Limb (tissue), 2 donors: Measurements from ENCODE around the gene SPATS2L.
A peak's percentile ranks its signal among the peaks of the same experiment; 100 is the strongest.

ENCODE experiments used
- DNase-seq, 2 donors: peaks; one replicate each; pipeline ENCODE4 v3.0.0-alpha.2; 2016; ENCODE audit errors: extremely low spot score in 2 of 2

Gene SPATS2L

GRCh38 chr2:200376513-200377354 lies 70.2 kb downstream of the SPATS2L start:
- no peak for DNase-seq

- DNase-seq = no peak
Measured at GRCh38 chr2:200377355-200378336, 71.2 kb downstream of the SPATS2L start.

GRCh38 chr2:200378652-200379290 lies 72.3 kb downstream of the SPATS2L start:
- peak; percentile 38 to 54 for DNase-seq

GRCh38 chr2:200379481-200380090 lies 73.1 kb downstream of the SPATS2L start:
- no peak for DNase-seq

GRCh38 chr2:200380091-200380561 lies 73.6 kb downstream of the SPATS2L start:
- DNase-seq = no peak

GRCh38 chr2:200380833-200381542 lies 74.5 kb downstream of the SPATS2L start:
- DNase-seq = no peak

GRCh38 chr2:200382874-200383273 lies 76.4 kb downstream of the SPATS2L start:
- DNase-seq = no peak

- DNase-seq = no peak
Measured at GRCh38 chr2:200383380-200384110, 77.1 kb downstream of the SPATS2L start.

- no peak for DNase-seq
Measured at GRCh38 chr2:200385063-200385635, 78.7 kb downstream of the SPATS2L start.

GRCh38 chr2:200393191-200393590 lies 86.7 kb downstream of the SPATS2L start:
- DNase-seq = no peak

GRCh38 chr2:200394045-200394444 lies 87.6 kb downstream of the SPATS2L start:
- DNase-seq = no peak

GRCh38 chr2:200396781-200397242 lies 90.3 kb downstream of the SPATS2L start:
- peak in 1 of 2 donors; percentile 16 for DNase-seq

GRCh38 chr2:200397785-200398184 lies 91.3 kb downstream of the SPATS2L start:
- no peak for DNase-seq

- no peak for DNase-seq
Measured at GRCh38 chr2:200399046-200399445, 92.6 kb downstream of the SPATS2L start.

- no peak for DNase-seq
Measured at GRCh38 chr2:200399636-200400035, 93.1 kb downstream of the SPATS2L start.

GRCh38 chr2:200403814-200404213 lies 97.3 kb downstream of the SPATS2L start:
- no peak for DNase-seq

GRCh38 chr2:200404615-200405014 lies 98.1 kb downstream of the SPATS2L start:
- DNase-seq = no peak

GRCh38 chr2:200405599-200406298 lies 99.3 kb downstream of the SPATS2L start:
- DNase-seq = no peak

GRCh38 chr2:200406379-200406778 lies 99.9 kb downstream of the SPATS2L start:
- DNase-seq = no peak
